Amniotic stem cell (primary cell): ENCODE data around the gene MYO1A.
"Not testable (repeated sequence)": the region's sequence is repeated elsewhere in the genome, so short reads cannot be mapped to it uniquely, and the experiment has no call there.

Source experiments
- DNase-seq: peaks from one replicate; lab custom pipeline; 2025; lab: John Stamatoyannopoulos, UW

MYO1A gene

DNA sequence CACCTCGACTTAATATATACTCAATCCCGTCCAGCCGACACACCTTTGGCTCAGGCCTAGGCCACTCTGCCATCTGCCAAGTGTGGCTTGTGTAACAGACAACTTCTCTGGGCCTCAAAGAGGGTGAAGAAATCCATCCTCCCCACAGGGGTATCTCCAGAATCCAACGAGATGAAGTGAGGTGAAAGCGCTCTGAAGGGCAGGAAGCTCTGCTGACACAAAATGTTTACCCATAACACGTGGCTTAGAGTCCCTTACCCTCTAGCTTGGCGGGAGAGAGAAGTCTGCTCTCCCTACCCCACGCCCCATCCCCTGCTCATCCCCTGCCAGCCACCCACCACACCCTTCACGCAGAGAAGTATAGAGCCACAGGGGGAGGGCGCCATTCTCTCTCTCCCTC lies 56.6 kb downstream of the MYO1A start:
- no peak for DNase-seq

DNA sequence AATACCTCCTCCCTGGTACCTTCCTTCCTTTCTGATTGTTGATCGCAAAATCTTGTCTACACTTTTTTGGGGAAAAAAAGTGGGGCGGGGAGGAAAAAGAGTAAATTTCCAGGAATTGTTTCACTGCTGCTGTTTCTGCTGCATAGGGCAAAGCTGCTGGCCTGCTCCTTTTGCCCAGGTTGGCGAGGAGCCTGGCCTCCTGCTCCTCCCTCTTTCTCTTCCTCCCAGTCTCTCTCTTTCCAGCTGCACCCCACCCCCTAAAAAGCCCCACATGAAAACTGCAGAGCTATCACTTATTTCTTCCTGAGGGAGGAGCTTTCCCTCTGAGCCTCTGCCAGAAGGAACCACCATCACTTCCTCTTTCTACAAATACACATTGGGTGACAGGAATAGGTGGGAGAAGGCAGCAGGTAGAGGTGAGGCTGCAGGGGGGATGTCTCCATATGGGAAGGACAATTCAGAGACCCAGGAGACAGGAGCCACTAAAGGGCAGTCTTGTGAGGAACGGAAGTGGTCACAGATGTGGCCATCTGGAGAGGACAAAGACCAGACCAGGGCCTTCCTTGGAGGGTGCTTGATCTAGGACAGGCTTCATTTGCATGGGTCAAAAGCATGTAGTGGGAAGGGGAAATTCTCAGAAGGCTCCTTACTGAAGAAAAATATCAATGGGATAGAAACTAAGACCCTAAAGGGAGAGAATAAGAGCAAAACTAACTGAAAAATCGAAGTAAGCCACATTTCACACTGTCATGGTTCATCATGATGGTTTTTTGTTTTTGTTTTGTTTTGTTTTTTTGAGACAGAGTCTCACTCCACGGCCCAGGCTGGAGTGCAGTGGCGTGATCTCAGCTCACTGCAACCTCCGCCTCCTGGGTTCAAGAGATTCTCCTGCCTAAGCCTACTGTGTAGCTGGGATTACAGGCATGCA lies 58.3 kb downstream of the MYO1A start:
- DNase-seq, result no peak

DNA sequence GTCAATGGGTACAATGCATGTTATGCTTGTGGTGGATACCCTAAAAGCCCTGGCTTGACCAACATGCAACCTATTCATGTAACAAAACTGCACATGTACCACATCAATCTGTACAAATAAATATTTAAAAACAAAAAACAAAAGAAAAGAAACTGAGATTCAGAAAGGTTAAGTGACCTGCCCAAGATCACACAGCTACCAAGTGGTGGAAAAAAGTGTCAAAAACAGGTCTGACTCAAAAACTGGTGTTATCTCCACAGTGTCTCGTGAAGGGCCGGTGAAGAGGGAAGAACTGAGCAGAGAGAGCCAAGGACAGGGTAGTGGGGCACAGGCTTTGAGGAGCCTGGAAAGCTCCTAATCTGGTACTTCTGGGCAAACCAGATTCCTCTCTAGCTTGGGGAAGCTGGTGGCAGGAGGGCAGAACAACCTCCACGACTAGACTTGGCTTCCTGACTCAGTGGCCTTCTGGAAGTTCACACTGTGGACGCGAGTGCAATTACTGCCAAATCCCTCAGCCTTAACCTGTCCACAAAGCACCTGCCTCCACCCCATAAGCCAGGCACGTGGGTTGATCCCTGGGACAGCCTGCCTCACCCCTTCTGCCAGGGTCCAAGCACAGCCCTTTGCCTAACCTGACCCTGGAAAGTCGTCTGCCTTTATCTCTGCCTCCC lies 59.1 kb downstream of the MYO1A start:
- DNase-seq, result no peak

DNA sequence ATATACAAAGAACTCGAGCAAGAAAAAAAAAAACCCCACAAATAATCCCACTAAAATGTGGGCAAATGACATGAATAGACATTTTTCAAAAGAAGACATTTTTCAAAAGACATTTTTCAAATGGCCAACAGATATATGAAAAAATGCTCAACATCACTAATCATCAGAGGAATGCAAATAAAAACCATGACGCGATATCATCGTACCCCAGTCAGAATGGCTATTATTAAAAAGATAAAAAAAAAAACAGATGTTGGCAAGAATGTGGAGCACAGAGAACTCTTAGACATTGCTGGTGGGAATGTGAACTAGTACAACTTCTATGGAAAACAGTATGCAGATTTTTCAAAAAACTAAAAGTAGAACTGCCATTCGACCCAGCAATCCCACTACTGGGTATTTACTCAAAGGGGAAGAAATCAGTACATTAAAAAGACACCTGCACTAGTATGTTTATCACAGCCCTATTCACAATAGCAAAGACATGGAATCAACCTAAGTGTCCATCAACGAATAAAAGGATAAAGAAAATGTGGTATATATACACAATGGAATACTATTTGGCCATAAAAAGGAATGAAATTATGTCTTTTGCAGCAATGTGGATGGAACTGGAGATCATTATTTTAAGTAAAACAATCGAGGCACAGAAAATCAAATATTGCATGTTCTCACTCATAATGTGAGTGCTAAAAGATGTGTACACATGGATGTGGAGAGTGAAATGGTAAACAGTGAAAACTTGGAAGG lies 59.9 kb downstream of the MYO1A start:
- DNase-seq, result no peak

DNA sequence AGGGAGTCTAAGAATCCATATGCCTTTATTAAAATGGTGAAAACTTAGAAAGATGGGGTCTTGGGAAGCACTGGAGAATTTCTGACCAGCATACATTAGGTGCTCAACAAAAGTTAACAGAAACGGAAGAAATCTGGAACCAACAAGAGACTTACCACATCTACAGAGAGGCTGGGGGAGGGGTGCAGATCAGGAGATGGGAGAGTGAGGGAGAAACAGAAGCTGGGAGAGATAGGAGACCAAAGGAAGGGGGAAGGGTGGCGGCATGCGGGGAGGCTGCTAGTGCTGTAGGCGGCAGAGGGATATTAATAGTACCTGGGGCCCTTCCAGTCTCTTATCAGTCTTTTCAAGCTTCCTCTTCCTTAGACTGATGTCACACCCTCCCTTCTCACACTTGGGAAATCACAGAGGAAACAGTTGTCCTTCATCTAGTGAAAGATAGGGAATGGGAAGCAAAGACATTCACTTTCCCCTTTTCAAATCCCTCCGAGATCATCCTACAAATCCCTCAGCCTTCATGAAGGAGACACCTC lies 61.7 kb downstream of the MYO1A start:
- DNase-seq, result no peak

DNA sequence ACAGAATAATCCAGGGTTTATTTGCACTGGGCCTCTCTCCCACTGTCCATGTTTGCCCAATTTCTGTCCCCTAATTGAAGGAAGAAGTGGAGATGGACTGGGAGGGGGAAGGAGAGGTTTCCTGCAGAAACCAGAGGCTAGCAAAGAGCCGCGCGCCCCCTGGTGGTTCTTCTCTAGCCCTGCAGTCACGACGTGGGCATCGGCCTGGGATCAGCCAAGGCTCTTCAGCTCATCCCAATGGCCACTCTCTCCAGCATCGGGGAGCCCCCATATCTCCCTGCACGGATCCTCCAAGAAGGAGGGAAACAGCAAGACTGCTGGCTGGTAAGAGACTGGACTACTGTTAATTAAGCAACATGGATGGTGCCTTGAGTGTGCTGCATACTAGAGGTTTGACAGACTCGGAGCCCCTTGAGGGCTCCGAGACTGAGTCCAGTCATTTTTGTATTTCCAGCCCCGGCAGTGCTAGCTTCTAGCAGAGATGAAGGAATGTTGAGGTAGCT lies 62.3 kb downstream of the MYO1A start:
- DNase-seq, result peak; percentile 41

DNA sequence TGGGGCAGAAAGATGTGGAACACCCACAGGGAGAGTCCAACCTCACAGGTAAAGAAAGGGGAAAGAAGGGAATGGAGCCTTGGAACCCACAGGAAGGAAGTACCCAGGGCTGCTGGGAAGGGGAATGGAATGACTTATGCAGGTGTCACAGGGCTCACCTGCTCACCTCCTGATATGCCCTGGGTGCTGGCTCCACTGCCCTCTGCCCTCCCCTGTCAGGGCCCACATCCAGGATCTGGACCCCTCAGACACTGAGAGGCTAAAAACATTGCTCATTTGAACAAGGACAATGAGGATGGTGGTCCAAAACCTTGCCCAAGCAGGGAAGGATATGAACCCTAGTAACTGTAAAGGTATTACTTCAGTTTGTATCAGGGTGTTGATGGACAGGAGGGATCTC lies 62.9 kb downstream of the MYO1A start:
- DNase-seq, result no peak

DNA sequence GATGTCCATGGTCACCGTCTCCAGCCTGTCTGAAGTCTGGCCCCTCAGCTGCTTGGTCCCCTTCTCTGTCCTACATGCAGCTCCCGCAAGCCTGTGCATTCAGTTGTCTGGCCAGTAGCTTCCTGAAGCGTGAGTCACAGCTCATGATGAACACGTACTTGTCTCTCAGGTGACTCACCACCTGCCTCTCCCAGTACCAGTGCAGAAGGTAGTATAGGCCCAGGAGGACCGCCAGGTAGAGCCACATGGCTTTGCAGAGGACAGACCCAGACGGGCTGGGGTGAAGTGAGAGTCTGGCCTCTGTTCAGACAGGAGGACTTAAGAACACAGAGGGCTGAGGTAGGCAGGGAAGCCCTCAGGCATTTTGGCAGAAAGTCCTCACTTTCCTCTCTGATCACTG lies 64.2 kb downstream of the MYO1A start:
- not testable (repeated sequence) for DNase-seq

DNA sequence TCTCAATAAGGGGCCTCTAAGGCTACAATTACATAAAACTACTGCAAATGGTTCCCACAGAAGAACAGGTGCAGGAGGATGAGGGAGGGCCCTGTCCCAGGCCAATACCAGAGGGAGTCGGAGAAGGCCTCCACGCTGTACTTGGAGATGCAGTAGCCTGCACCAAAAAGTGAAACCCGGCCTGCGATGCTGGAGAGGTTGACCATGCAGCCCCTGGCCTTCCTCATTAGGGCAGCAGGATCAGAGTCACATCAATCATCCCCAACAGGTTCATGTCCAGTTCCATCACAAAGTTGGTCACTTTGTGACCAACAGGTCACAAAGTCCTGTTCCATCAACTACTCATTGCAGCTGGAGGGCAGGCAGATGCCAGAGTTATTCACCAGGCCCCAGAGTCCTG lies 66.5 kb downstream of the MYO1A start:
- DNase-seq, result no peak

DNA sequence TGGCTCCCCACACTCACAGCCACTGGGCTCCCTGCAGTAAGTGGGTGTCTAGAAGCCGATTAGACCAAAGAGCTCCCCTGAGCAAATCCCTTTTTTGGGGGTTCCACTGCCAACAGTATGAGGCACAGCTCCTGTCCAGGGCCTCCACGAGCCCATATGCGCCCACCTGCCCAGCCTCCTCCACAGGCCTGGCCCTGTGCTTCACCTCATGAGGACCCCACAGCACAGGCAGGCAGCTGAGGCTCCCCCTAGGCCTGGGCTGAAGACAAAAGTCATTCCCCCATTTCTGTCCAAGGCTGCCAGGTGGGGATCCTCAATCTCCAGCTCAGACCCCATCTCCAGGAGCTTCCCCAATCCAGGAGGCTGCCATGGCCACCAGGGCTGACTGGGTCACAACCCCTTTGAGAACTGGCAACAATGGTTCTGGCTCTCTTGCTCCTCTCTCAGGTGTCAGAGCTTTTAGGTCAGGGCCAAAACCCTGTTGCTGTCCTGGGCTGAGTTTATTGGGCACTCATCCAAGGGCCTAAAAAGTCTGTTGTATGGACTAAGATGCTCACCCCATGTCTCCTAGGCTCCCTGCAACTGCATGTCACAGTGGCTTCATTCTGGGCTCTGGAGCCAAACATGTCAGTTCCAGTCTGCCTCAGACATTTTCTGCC lies 67.2 kb downstream of the MYO1A start:
- not testable (repeated sequence) for DNase-seq

DNA sequence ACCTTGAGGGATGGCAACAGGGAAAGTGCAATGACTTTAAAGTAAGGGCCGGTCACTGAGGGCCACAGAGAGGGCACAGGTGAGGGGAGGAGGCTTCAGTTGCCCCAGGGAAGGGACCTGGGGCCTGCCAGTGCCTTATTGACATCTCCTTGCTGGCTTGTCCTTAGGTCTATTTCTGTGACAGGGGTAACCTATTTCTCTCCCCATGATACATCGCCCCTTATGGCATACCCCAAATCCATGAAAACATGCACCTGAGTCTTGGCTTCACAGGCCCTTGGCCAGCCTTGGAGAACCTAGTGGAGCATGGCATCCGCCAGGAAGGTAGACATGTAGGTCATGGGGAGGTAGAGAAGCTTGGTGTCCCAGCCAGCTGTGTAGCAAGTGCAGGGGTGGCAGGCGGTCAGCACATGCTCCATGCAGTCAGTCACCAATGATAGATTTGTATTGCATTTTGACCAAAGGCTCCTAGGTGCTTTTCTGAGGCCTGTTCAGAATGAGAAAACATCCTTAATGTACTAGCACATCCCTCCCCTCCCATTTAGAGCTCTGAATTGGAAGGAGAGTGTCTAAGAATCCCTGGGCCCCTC lies 68.9 kb downstream of the MYO1A start:
- DNase-seq, result no peak

DNA sequence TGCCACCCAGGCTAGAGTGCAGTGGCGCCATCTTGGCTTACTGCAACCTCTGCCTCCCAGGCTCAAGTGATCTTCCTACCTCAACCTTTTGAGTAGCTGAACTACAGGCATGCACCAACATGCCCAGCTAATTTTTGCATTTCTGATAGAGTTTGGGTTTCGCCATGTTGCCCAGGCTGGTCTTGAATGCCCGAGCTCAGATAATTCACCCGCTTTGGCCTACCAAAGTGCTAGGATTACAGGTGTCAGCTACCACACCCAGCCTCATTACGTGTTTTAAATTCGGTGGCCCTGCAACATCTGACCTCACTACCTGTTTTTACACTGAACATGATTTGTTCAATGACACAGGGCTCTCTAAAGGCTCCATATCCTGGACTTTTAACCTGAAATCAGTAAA lies 69.7 kb downstream of the MYO1A start:
- no peak for DNase-seq

DNA sequence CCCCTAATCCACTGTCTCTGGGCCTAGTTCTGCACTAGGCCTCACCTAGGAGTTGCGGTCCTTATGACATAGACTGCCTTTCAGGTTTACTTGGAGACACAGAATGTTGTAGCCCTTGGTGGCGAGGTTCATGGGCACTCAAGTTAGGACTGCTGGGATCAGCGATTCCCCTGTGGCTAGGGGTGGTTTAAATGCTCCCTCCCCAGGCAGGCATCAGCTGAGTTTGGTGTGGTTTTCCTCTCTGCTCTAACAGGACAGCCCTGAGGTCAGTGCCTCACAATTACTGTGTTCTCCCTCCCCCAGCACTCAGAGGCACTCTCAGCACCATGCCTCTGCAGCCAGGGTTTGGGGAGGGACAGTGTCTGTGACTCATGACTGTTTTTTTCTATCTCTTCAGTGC lies 70.3 kb downstream of the MYO1A start:
- DNase-seq, result no peak
